ENCODE data around the gene CHCHD10. TPM values are rescaled to one million over a fixed set of nuclear protein-coding genes. Genes with fewer than 3 reads are reported as not detected.

The CHCHD10 gene
- total and polyA plus RNA-seq, 2 of the 13 experiments (the other 11 are each of a cell fraction or from before 2014, with no cell fraction given), result 37.0 to 62.8 TPM

- TF ChIP-seq ZBTB10 (CRISPR knock-in tag; IDR thresholded peaks at IDR 0.05; ENCODE audit: borderline replicate concordance), result no peak
- no peak for TF ChIP-seq ZNF383 (CRISPR knock-in tag; IDR thresholded peaks at IDR 0.05; ENCODE audit: borderline replicate concordance)
- TF ChIP-seq RFX3 (CRISPR knock-in tag; IDR thresholded peaks at IDR 0.05), result no peak
- TF ChIP-seq ATM (IDR thresholded peaks at IDR 0.05; ENCODE audit: borderline replicate concordance), result no peak
- no peak for TF ChIP-seq SKI (IDR thresholded peaks at IDR 0.05; ENCODE audit: partially characterized antibody)
Observed at GRCh38 chr22:23815541-23816155, 47.9 kb upstream of the CHCHD10 start (continued).

- WGBS (ENCODE audit: low lambda C conversion rate), result 98% methylated on average over 4 of the region's 4 CpGs
- intact Hi-C loops (cut with micrococcal nuclease; ENCODE audit: unreplicated experiment) (no loop called here), in situ Hi-C loops (cut with HindIII; ENCODE audit: extremely low pct_ligation_motif_present, low pct_unique_long_range_greater_than_20kb) (no loop called here)
- TF ChIP-seq POLR2AphosphoS5 (IDR thresholded peaks at IDR 0.05; ENCODE audit: low read depth, low read length) (no peak), CEBPB (IDR thresholded peaks at IDR 0.05; ENCODE audit: borderline replicate concordance, low read depth, low read length) (peak; percentile 55; the same call in 1 of the 2 replicates)
- DNase-seq (ENCODE audit: low spot score) (no peak), ATAC-seq (no peak), FAIRE-seq (no peak)
- Histone ChIP-seq H3K36me3 (replicated peaks in 1 of 2; ENCODE audit: control insufficient read depth in 1 of 2, insufficient read depth in 2 of 2, low read length in 2 of 2) (peaks cover 12 to 21% of the 10 kb centered on the region in 2 experiments), H3K4me3 (replicated peaks in 1 of 3; ENCODE audit: insufficient read depth in 1 of 3, low read depth in 2 of 3, low read length in 3 of 3) (no peak overlapping the region), H3K4me1 (ENCODE audit: insufficient read depth, low read length) (no peaks in the 10 kb centered on the region), H3K4me2 (ENCODE audit: low read depth, low read length) (no peak overlapping the region), H4K20me1 (ENCODE audit: insufficient read depth, low read length) (no peaks in the 10 kb centered on the region), H3K27ac (ENCODE audit: extremely low read length, insufficient read depth, low read length) (no peak overlapping the region), H3K9ac (ENCODE audit: insufficient read depth, low read depth, low read length) (no peak overlapping the region), H3K27me3 (ENCODE audit: control insufficient read depth in 1 of 2, insufficient read depth in 2 of 2, low read length in 2 of 2) (no peaks in the 10 kb centered on the region), H3K9me3 (ENCODE audit: low read length) (no peaks in the 10 kb centered on the region), H2AFZ (ENCODE audit: low read length) (no peak overlapping the region), H3K79me2 (ENCODE audit: insufficient read depth, low read length) (no peaks in the 10 kb centered on the region)
- ChIA-PET POLR2A (no interaction called here), CTCF (ENCODE audit: low intra/inter-chr PET ratio, low total read pairs) (no interaction called here)
- BruUV-seq (replicated peaks), result no TSS peak
Observed at GRCh38 chr22:23812378-23812777, 44.6 kb upstream of the CHCHD10 start.
